Hippocampal formation (tissue), 2 donors: ENCODE measurements around the gene TIMM44.
"Not testable (repeated sequence)": the region's sequence is repeated elsewhere in the genome, so short reads cannot be mapped to it uniquely, and the experiment has no call there.

Experiments
- DNase-seq, 2 donors: peaks; one replicate each; lab custom pipeline; 2025; lab: John Stamatoyannopoulos, UW

The TIMM44 gene

DNA sequence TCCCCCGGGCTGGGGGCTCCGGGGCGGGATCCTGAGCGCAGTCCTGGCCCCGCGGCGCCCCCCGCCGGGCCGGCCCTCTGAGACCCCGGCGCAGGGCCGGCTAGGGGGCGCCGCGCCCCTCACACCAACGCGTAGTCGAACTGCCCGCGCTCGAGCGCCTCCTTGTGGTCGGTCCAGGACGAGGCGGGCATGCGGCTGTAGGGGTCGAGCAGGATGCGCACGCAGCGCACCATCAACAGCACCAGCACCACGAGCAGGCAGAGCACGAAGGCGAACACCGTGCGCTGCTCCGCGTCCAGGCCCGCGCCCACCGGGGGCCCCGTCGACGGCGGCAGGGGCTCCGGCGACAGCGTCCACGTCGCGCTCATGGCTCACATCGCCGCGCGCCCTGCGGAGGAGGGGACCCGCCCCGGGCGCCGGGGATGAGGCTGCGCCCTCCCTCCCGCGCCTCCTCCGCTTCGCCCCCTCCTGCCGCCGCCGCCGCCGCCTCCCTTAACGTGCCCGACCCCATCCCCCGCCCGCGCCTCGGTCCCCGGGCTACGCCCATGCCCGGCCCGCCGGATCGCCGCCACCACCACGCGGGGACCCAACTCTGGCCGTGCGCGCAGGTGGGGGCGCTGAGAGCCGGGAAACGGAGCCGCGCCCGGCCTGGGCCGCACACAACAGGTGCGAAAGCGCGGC lies 18.2 kb downstream of the TIMM44 start:
- no peak for DNase-seq

DNA sequence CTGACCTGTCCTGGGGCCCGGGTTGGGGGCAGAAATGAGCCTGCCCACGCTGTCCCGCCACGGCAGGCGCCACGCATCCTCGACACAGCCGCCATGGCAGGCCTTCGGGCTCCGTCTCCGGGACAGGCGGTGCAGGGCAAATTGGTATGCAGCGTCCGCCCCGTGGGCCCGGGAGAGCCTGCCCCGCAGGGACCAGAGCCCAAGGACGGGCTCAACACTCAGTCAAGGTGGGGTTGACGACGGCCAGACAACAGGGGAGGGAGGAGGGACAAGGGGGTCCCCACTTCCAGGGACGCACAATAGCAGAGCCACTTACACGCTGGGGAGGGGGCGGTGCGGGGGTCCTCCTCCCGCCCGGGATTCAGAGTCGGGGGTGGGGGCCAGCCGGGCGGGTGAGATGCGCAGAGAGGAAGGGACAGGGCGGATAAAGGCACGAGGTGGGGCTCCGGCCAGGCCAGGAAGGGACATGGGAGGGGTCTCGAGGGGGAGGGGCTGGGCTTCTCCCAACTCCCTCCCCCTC lies 18.8 kb downstream of the TIMM44 start:
- DNase-seq: no peak

DNA sequence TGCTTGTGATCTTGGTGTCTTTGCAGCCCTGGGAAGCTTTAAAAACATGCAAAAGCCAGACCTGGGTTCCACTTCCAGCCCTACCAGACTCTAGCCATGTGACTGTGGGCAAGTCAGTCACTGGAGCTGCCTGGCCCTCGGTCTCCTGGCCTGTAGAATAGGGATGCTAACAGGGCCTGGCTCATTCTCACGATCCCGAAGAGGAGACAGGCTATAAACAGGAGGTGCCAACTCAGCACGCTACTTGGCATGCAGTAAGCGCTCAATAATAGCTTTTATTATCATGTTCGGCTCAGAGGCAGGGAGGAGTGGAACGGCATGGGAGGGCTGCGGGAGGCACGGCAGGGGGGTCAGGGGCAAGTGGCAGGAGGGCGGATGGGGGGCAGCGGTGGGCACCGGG lies 19.2 kb downstream of the TIMM44 start:
- DNase-seq: no peak

DNA sequence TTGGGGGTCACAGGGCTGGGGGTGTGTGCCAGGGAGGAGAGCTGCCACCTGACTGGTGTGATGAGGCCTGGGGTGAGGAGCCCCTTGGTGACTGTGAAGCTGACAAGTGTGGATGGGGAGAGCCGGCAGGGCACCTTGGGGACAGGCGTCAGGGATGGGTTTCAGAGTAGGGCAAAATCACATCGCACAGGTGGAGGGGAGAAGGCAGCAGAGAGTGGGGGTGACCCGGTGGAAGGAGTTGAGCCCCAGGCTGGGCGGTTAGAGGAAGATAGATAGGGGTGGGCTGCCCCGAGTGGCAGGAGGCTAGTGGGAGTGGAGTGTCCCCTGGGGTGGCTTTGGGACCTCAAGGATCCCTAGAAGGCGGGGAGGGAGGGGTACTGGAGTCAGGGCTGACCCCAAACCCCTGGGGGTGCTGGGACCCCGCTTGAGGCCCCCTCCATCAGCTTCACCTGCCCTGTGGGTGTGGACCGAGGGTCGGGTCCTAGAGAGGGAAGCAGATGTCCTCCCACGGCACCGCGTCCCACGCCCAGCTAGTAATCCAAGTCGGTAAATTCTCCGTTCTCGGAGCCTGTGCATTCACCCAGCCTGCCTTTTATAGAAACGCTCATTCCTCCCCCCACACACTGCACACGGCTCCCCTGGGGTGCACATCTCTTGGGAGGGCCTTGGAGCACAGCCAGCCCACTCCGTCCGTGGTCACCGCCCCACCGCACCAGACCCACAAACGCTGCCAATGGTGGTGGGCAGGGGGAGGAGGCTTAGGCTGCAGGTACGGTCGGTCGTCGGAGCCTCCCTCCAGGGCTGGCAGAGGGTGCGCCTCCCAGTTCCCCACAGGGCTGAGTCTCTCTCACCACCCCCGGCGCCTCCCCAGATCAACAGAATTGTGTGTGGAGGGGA lies 19.9 kb downstream of the TIMM44 start:
- no peak for DNase-seq

DNA sequence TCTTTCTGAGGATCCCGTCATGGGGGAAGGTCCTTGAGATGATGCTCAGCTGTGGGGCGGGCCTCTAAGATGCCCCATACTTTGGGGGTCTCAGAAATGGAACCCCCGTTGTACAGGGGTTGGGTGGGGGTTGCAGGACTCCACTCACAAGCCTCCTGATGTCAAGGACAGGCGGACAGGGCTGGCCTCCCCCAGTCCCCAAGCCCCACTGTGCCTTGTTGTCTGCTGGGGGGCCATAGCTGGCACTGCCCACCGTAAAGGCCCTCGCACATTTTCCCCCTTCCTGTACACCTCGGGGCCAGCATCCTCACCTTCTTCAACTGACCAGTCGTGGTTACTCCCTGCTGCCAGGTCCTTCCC lies 20.6 kb downstream of the TIMM44 start:
- no peak for DNase-seq

DNA sequence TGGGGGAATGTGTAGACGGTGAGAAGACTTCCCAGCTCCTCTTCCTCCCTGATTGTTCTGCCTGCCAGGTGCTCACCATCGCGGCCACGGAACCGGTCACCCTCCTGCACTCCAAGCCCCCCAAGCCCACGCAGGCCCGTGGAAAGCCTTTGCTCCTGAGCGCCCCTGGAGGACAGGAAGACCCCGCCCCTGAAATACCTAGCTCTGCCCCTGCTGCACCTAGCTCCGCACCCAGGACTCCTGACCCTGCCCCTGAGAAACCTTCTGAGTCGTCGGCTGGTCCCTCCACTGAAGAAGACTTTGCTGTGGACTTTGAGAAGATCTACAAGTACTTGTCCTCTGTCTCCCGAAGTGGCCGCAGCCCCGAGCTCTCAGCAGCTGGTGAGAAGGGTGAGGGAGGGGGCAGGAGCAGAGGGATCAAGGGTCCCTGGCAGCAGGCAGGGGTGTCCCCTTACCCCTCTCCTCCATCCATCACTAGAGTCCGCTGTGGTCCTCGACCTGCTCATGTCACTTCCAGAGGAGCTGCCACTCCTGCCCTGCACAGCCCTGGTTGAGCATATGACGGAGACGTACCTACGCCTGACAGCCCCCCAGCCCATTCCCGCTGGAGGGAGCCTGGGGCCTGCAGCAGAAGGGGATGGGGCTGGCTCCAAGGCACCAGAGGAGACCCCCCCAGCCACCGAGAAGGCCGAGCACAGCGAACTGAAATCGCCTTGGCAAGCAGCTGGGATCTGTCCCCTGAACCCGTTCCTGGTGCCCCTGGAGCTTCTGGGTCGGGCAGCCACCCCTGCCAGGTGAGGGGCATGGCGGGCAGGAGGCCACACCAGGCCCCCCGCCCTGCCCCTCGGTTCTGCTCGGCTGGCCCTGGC lies 21.3 kb downstream of the TIMM44 start:
- DNase-seq: no peak

DNA sequence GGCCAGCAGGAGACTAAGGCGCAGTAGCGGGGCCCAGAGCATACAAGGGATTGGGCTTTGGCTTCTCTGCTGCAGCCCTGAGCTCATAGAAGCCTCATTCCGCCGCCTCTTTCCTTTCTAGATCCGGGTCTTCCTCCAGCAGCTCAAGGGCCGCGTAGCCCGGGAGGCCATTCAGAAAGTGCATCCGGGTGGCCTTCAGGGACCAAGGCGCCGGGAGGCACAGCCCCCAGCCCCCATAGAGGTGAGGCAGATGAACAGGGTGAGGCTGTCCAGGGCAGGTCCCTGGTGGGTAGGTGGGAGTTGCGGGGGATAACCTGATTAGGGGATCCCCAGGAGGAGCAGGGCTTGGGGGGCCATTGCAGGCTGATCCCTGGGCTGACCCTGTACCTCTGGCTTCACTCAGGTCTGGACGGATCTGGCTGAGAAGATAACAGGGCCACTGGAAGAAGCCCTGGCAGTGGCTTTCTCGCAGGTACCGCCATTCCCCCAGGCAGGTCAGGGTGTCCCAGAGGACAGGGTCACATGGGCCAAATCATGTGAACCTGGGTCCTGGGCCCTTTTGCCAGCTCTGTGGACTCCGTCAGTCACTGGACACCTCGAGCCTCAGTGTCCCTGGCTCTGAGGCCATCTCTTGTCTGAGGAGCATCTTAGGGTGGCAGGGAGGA lies 22.0 kb downstream of the TIMM44 start:
- DNase-seq: no peak

DNA sequence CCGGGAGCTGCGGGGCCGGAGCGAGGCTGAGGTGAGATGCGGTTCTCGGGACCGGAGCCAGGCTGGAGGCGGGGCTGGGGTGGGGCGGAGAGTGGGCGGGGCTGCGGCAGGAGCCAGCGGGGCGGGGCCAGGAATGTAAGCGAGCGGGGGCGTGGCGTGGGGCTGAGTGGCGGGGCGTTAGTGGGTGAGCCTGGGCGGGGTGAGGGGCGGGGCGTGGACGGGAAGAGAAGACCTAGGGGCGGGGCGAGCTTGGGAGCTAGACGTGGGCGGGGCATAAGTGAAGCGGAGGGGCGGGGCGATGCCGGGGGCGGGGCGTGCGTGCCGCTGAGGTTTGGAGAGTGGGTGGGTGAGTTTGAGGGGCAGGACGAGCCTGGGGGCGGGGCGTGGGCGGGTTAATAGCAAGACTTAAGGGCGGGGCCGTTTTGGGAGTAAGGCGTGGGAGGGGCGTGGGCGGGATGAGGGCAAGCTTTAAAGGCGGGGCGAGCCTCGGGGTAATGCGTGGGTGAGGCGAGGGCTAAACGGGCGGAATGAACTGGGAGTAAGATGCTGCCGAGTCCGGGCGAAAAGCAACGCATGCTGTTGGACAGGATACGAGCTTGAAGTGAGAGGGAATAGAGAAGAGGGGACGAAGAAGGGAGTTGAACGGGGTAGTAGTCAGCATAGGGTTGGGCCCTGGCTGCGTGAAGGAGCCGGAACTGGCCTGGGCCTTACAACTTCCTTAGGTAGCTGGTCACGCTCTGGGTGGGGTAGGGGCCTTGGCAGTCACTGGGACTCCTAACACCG lies 22.8 kb downstream of the TIMM44 start:
- peak; percentile 98 for DNase-seq

DNA sequence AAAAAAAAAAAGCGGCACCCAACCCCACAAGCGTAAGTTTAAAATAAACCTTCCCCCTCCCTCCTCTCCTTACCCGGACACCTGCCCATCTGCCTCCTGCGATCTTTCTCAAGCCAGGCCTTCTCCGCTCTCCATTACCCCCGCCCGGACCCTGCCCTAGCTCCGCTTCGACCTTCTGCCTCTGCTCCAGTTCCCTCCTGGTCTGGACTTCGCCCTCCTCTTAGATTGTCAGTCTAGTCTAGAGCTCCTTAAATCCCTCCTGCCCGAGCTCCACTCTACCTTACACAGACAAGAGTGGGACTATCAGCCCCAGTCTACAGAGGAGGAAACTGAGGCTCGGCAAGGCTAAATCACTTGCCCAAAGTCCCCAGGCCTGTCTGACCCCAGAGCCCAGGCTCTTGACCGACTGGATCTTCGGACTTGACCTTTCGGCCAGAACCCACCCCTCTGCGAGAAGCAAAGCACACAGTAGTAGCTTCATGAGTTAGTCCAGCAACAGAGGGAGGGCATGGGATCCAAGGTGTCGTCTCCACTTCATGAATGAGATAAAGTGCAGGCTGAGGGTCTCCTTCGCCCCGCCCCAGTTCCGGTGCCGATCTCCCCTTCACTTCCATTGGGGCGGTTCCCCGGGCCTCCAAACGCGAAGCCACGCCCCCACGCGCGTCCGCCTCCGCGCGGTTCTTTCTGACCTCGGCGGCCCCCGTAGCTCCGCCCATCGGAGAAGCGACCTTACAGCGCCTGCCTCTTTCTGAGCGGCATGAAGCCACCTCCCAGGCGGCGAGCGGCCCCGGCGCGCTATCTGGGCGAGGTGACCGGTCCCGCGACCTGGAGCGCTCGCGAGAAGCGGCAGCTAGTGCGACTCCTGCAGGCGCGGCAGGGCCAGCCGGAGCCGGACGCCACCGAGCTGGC lies 23.6 kb downstream of the TIMM44 start, which contains the start of gene SNAPC2:
SNAPC2 (plus strand) TSS at position 729 of the 909 bp plus-strand sequence; CDS start at position 758, 29 bp downstream.
- peak; percentile 72 to 92 for DNase-seq

DNA sequence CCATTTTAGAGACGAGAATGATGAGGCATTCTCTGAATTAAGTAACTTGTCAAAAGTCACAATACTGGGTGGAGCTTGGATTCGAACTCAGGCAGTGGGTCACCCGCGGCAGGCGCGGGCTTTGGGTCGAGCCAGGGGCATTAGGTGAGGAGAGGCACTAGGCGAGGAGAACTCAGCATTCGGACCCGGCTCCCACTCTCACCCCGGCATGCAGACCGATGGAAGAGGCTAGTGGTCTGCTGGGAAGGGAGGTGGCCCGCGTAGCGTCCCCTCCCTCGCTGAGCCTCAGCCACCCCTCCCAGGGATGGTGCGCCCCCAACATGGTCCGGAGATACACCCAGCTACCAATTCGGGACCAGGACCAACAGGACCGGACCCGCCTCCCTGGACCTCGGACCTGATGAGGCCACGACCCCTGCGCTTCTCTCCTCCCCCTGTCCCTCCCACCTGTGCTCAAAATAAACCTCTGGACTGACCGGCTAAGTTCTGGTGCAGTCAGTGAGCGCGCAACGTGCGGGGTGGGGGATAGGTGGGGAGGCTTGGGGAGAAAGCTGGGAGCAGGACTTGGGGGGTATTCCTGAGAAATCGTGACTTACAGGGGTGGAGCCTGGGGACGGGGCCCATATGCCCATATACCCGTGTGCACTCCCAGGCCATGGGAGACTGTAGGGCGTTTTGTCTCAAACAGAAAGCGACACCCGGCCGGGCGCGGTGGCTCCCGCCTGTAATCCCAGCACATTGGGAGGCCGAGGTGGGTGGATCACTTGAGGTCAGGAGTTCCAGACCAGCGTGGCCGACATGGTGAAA lies 24.6 kb downstream of the TIMM44 start:
- no peak for DNase-seq

DNA sequence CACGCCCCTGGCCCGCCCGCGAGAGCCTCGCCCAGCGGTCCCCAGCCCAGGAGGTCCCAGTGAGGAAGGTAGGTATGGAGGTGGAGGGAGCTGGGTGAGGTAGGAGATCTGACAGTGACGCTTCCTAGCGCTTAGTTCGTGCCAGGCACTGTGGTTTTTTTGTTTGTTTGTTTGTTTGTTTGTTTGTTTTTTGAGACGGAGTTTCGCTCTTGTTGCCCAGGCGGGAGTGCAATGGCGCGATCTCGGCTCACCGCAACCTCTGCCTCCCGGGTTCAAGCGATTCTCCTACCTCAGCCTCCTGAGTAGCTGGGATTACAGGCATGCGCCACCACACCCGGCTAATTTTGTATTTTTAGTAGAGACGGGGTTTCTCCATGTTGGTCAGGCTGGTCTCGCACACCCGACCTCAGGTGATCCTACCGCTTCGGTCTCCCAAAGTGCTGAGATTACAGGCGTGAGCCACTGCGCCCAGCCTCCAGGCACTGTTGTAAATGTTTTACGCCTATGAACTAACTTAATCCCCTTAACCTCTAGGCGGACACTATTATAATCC lies 25.3 kb downstream of the TIMM44 start:
- not testable (repeated sequence) for DNase-seq

DNA sequence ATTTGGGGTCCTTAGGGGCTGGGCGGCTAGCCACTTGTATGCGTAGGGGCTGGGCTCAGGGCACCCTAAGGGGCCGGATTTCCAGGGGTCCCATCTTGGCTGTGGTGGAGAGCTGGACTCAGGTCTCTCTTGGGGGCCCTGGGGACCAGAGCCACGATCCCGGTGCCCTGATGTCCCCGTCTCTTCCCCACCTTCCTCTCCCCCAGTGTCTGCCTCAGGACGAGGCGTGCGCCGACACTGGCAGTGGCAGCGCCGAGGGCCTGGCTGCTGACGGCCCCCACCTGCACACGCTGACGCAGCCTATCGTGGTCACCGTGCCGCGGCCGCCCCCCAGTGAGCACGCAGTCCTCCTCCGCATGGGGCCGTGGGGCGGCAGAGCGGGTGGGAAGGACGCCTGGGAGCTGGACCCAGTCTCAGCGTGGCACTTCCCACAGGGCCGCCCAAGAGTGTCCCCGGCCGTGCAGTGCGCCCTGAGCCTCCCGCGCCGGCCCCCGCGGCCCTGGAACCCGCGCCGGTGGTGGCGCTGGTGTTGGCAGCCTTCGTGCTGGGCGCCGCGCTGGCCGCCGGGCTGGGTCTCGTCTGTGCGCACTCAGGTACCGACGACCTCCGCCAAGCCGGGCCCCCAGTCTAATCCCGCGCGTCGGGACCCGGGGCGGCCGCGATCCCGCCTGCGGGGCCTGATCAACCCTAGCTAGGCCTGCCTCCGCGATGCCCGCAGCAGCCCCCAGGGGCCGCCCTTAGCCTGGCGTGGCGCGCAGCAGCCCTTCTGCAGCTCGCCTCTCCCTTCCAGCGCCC lies 26.0 kb downstream of the TIMM44 start:
- no peak for DNase-seq

DNA sequence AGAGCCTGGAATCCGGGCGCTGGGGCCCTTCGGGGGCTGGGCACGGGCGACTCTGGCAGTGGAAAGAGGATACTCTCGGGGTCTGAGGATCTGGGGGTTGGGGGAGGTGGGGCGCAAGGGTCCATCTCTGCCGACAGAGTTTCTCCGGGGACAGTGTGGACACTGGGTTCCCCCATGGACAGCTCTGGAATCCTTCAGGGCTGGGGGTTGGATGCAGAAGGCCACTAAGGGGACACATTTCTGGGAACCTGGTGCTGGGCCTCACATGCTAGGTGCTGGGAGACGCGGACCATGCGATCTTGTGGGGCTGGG lies 26.6 kb downstream of the TIMM44 start:
- no peak for DNase-seq

DNA sequence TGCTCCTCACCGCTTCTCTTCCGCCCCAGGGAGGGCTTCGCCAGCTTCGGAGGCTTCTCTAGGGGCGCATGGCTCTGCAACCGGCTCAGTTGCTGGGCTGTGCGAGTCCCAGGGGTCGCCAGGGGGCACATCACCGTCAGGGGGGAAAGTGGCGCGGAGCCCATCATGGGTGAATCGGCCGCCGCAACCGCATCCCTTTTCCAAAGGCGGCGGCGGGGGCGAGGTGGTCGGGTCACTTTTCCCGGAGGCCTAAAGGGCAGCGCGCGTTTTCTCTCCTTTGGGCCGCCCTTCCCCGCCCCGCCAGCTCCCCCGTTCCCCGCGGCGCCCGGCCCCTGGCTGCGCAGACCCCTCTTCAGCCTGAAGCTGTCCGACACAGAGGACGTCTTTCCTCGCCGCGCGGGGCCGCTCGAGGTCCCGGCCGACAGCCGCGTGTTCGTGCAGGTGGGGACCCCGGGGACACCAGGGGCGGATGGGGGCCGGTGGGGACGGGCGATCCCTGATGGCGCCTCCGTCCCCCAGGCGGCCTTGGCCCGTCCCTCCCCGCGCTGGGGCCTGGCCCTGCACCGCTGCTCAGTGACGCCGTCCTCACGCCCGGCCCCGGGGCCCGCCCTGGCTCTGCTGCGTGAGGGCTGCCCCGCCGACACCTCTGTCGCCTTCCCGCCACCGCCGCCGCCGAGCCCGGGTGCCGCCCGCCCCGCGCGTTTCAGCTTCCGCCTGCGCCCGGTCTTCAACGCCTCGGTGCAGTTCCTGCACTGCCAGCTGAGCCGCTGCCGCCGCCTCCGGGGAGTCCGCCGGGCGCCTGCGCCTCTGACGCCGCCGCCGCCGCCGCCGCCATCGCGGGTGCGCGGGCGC lies 27.1 kb downstream of the TIMM44 start:
- no peak for DNase-seq

DNA sequence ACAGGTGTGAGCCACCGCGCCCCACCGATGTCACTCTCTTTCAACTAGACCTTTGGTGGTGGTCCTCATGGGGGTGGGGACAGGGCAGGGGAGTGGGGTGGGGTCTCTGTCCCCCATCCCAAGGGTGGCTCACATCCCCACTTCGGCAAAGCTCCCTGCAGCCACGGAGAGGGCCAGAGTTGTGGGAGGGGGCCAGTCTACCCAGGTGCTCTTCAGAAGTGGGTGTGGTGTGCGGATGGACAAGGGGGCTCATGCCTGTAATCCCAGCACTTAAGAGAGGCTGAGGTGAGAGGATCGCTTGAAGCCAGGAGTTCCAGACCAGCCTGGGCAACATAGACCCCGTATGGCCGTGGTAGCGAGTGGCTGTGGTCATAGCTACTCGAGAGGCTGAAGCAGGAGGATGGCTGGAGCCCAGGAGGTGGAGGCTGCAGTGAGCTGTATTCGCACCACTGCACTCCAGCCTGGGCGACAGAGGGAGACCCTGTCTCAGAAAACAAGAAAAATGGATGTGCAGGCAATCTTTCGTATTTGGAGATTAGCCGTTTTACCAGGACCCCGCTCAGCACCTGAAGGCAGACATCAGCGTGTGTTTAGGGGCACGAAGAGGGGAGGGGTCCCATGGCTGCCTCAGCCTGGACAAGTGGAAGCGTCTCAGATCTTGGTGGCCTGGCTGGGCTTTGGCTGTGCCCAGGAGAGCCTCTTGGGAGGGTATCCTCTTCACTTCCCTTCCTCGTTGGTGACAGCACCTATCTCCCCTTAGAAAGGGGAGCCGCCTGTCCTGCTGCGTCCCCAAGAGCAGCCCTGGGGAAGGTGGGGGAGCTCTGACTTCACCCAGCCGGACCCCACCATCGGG lies 28.0 kb downstream of the TIMM44 start:
- DNase-seq: no peak

DNA sequence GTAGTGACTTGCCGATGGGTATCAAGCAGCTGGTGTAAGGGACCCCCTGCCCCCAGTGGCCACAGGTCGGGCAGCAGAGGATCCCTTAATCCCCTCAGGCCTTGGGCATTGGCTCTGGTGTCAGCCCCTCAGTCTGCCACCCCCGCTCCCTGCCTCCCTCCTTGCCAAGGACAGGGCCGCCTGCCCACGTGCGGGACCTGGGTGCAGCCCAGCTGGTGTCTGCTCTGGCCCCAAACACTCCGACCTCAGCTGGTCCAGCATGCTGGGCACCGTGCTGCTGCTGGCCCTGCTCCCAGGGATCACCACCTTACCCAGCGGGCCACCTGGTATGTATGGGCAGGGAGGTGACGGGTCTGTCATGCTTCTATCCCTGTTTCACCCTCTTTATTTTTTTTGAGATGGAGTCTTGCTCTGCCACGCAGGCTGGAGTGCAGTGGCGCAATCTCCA lies 28.8 kb downstream of the TIMM44 start, which contains the start of gene TGFBR3L:
TGFBR3L (plus strand) TSS at position 233 of the 448 bp plus-strand sequence.
- DNase-seq: no peak
